HEK293 (cell line): Measurements from ENCODE around the gene PCDHA8.
"Not testable (repeated sequence)": the region's sequence is repeated elsewhere in the genome, so short reads cannot be mapped to it uniquely, and the experiment has no call there.

Experiments
- CTCF ChIA-PET: fragments of 350-600 bp; formaldehyde crosslinking; extraction: SDS; loops from one replicate; lab custom pipeline; 2021; ENCODE audit warnings: antibody characterized with exemption; lab: Yijun Ruan, JAX
- POLR2A ChIA-PET: fragments of 300-600 bp; formaldehyde crosslinking; extraction: SDS; loops from one replicate; lab custom pipeline; 2020; ENCODE audit warnings: antibody characterized with exemption, inconsistent platforms; lab: Yijun Ruan, JAX
- H3K27ac ChIP-seq: fragments of 200-500 bp; sonication (Bioruptor generic); 2 replicates; pipeline ENCODE4 v1.5.1; 2014; ENCODE audit warnings: low read depth, low read length, control low read depth, inconsistent platforms; ENCODE audit errors: extremely low read depth
- H3K36me3 ChIP-seq, 2 experiments: fragments of 200-500 bp in 1 of 2; sonication (Bioruptor generic) in 1 of 2; 1 replicate in 1 of 2; 2 replicates in 1 of 2; pipeline ENCODE4 v1.5.1; 2014 to 2017; ENCODE audit warnings: inconsistent platforms in 2 of 2, low read length in 2 of 2; ENCODE audit not compliant: control insufficient read depth in 2 of 2, insufficient read depth in 1 of 2
- H3K4me1 ChIP-seq: fragments of 200-500 bp; sonication (Bioruptor generic); 2 replicates; pipeline ENCODE4 v1.5.1; 2014; ENCODE audit warnings: mild to moderate bottlenecking, low read length, inconsistent platforms; ENCODE audit not compliant: control insufficient read depth, insufficient read depth
- H3K4me3 ChIP-seq: 2 replicates; pipeline ENCODE4 v1.5.1; 2011; ENCODE audit warnings: low read depth, mild to moderate bottlenecking, control low read depth, low read length, moderate library complexity
- H3K9me3 ChIP-seq: fragments of 200-500 bp; sonication (Bioruptor generic); 2 replicates; pipeline ENCODE4 v1.5.1; 2014; ENCODE audit warnings: low read depth, low read length, inconsistent platforms; ENCODE audit not compliant: control insufficient read depth, insufficient read depth
- BCL11A ChIP-seq: fragments of 450-650 bp; formaldehyde crosslinking; IDR thresholded peaks from 2 replicates; pipeline ENCODE4 v1.5.1; 2016; ENCODE audit warnings: low read depth, missing biosample characterization, missing genetic modification characterization
- INSM2 ChIP-seq: fragments of 450-650 bp; formaldehyde crosslinking; IDR thresholded peaks from 2 replicates; pipeline ENCODE4 v1.5.1; 2016; ENCODE audit warnings: missing biosample characterization, missing genetic modification characterization
- SALL2 ChIP-seq: fragments of 450-650 bp; formaldehyde crosslinking; IDR thresholded peaks from 2 replicates; pipeline ENCODE4 v1.5.0; 2017; ENCODE audit warnings: missing biosample characterization, mild to moderate bottlenecking, missing genetic modification characterization, borderline replicate concordance
- SP7 ChIP-seq: fragments of 450-650 bp; formaldehyde crosslinking; IDR thresholded peaks from 2 replicates; pipeline ENCODE4 v1.5.1; 2016; ENCODE audit warnings: missing biosample characterization, missing genetic modification characterization
- ZBTB26 ChIP-seq: fragments of 450-650 bp; formaldehyde crosslinking; optimal IDR thresholded peaks from 2 replicates; pipeline ENCODE3; 2016; ENCODE audit warnings: missing biosample characterization, mild to moderate bottlenecking, missing genetic modification characterization
- ZNF138 ChIP-seq: fragments of 450-650 bp; formaldehyde crosslinking; IDR thresholded peaks from 2 replicates; pipeline ENCODE4 v1.5.1; 2016; ENCODE audit warnings: missing biosample characterization, missing genetic modification characterization, borderline replicate concordance
- ZNF211 ChIP-seq: fragments of 450-650 bp; formaldehyde crosslinking; IDR thresholded peaks from 2 replicates; pipeline ENCODE4 v1.5.1; 2016; ENCODE audit warnings: low read depth, missing biosample characterization, missing genetic modification characterization
- ZNF398 ChIP-seq: fragments of 450-650 bp; formaldehyde crosslinking; IDR thresholded peaks from 2 replicates; pipeline ENCODE4 v1.5.1; 2017; ENCODE audit warnings: missing biosample characterization, missing genetic modification characterization
- ZNF404 ChIP-seq: fragments of 450-650 bp; formaldehyde crosslinking; IDR thresholded peaks from 2 replicates; pipeline ENCODE4 v1.5.1; 2017; ENCODE audit warnings: missing biosample characterization, missing genetic modification characterization
- ZNF555 ChIP-seq: fragments of 450-650 bp; formaldehyde crosslinking; conservative IDR thresholded peaks from 2 replicates; pipeline ENCODE4 v1.5.1; 2017; ENCODE audit warnings: missing biosample characterization, mild to moderate bottlenecking, missing genetic modification characterization, inconsistent platforms
- ZNF561 ChIP-seq: fragments of 450-650 bp; IDR thresholded peaks from 2 replicates; pipeline ENCODE4 v1.5.1; 2018; ENCODE audit warnings: missing biosample characterization, missing genetic modification characterization, borderline replicate concordance
- ZNF621 ChIP-seq: fragments of 450-650 bp; formaldehyde crosslinking; IDR thresholded peaks from 2 replicates; pipeline ENCODE4 v1.5.1; 2017; ENCODE audit warnings: missing biosample characterization, missing genetic modification characterization
- ZNF624 ChIP-seq: fragments of 450-650 bp; formaldehyde crosslinking; IDR thresholded peaks from 2 replicates; pipeline ENCODE4 v1.5.1; 2017; ENCODE audit warnings: missing biosample characterization, missing genetic modification characterization
- ZNF639 ChIP-seq: fragments of 450-650 bp; formaldehyde crosslinking; IDR thresholded peaks from 2 replicates; pipeline ENCODE4 v1.5.1; 2016; ENCODE audit warnings: missing biosample characterization, missing genetic modification characterization
- ZNF658 ChIP-seq: fragments of 450-650 bp; formaldehyde crosslinking; IDR thresholded peaks from 2 replicates; pipeline ENCODE4; 2016; ENCODE audit warnings: missing biosample characterization, missing genetic modification characterization
- ZNF660 ChIP-seq: fragments of 450-650 bp; IDR thresholded peaks from 2 replicates; pipeline ENCODE4 v1.5.1; 2018; ENCODE audit warnings: missing biosample characterization, mild to moderate bottlenecking, missing genetic modification characterization
- ZNF664 ChIP-seq: fragments of 450-650 bp; formaldehyde crosslinking; IDR thresholded peaks from 2 replicates; pipeline ENCODE4 v1.5.1; 2016; ENCODE audit warnings: missing biosample characterization, missing genetic modification characterization
- ZNF830 ChIP-seq: fragments of 450-650 bp; IDR thresholded peaks from 2 replicates; pipeline ENCODE4 v1.5.0; 2018; ENCODE audit warnings: missing biosample characterization, missing genetic modification characterization, low read depth, mild to moderate bottlenecking, moderate library complexity

PCDHA8 gene

GRCh38 chr5:140822281-140822629 is 18.7 kb upstream of the PCDHA8 start:
- ChIA-PET CTCF (interaction anchor here (0.6 to 2.3 kb wide), 12 partner anchors 12 to 1461 kb away, joined by 3 to 16 read pairs (median 4); partner anchors contain the start of gene PCDHA8), POLR2A (no interaction called here)
- Histone ChIP-seq H3K9me3 (no peaks in the 10 kb centered on the region), H3K36me3 (no peaks in the 10 kb centered on the region), H3K27ac (no peak overlapping the region), H3K4me1 (no peaks in the 10 kb centered on the region), H3K4me3 (no peak overlapping the region)
- TF ChIP-seq ZNF211 (tag by site-specific recombination) (no peak), ZNF561 (tag by site-specific recombination) (no peak), BCL11A (tag by site-specific recombination) (no peak), ZNF660 (tag by site-specific recombination) (no peak)

GRCh38 chr5:140822969-140823368 is 18.0 kb upstream of the PCDHA8 start:
- H3K4me1 ChIP-seq, H3K4me3 ChIP-seq, POLR2A ChIA-PET, H3K9me3 ChIP-seq, H3K27ac ChIP-seq, H3K36me3 ChIP-seq: not testable (repeated sequence)
- CTCF ChIA-PET, result interaction anchor here (0.6 kb wide), 1 partner anchor 257 kb away, joined by 3 read pairs; no protein-coding TSS in a partner anchor

GRCh38 chr5:140823475-140823874 is 17.5 kb upstream of the PCDHA8 start:
- CTCF ChIA-PET, result no interaction called here
- POLR2A ChIA-PET, result no interaction called here

GRCh38 chr5:140827704-140828361 is 13.2 kb upstream of the PCDHA8 start, which contains the start of gene PCDHA6:
Gene PCDHA6, plus strand, starts transcription at chr5:140827960. Its CDS starts 132 bp downstream, at chr5:140828092.
- POLR2A ChIA-PET, result no interaction called here

More at GRCh38 chr5:140823475-140823874, 17.5 kb upstream of the PCDHA8 start:
- Histone ChIP-seq H3K4me3 (no peak overlapping the region), H3K9me3 (no peaks in the 10 kb centered on the region), H3K4me1 (no peaks in the 10 kb centered on the region), H3K36me3 (no peaks in the 10 kb centered on the region), H3K27ac (no peak overlapping the region)
- no peak for TF ChIP-seq BCL11A (tag by site-specific recombination)

More at GRCh38 chr5:140827704-140828361, 13.2 kb upstream of the PCDHA8 start, which contains the start of gene PCDHA6:
- CTCF ChIA-PET, result interaction anchor here (0.7 kb wide), 1 partner anchor 22 kb away, joined by 4 read pairs; no protein-coding TSS in a partner anchor
- TF ChIP-seq SALL2 (tag by site-specific recombination) (no peak), ZNF830 (tag by site-specific recombination) (no peak), ZNF398 (tag by site-specific recombination) (no peak), ZNF621 (tag by site-specific recombination) (no peak), ZNF639 (tag by site-specific recombination) (no peak), INSM2 (tag by site-specific recombination) (no peak), ZBTB26 (tag by site-specific recombination) (no peak), SP7 (tag by site-specific recombination) (no peak), ZNF138 (no peak), ZNF664 (no peak), ZNF555 (tag by site-specific recombination) (no peak), ZNF624 (tag by site-specific recombination) (no peak), ZNF658 (no peak), ZNF404 (tag by site-specific recombination) (no peak)
- Histone ChIP-seq H3K9me3 (no peaks in the 10 kb centered on the region), H3K27ac (no peak within 1 kb of the TSS), H3K36me3 (no peaks in the 10 kb centered on the region), H3K4me3 (no peak within 1 kb of the TSS), H3K4me1 (no peaks in the 10 kb centered on the region)
